WTC11 (cell line): ENCODE results near the gene MAST4.

Source experiments
- ATF3 ChIP-seq: sonication (generic); formaldehyde crosslinking; conservative IDR thresholded peaks from 2 replicates; pipeline ENCODE4 v1.8.1; 2022; ENCODE audit warnings: mild to moderate bottlenecking, missing genetic modification reagents
- CTCF ChIP-seq: fragments of 200-600 bp; IDR thresholded peaks from 2 replicates; pipeline ENCODE4 v1.8.0; 2022; ENCODE audit warnings: antibody characterized with exemption
- HMGXB4 ChIP-seq: sonication (generic); formaldehyde crosslinking; IDR thresholded peaks from 2 replicates; pipeline ENCODE4 v1.8.1; 2023; ENCODE audit warnings: mild to moderate bottlenecking, moderate library complexity, missing genetic modification reagents
- NR2C2 ChIP-seq: sonication (generic); formaldehyde crosslinking; IDR thresholded peaks from 2 replicates; pipeline ENCODE4 v1.8.0; 2022; ENCODE audit warnings: mild to moderate bottlenecking, missing genetic modification reagents
- TEAD4 ChIP-seq: sonication (generic); formaldehyde crosslinking; IDR thresholded peaks from 2 replicates; pipeline ENCODE4 v1.8.0; 2022; ENCODE audit warnings: mild to moderate bottlenecking, missing genetic modification reagents
- USF1 ChIP-seq: sonication (generic); formaldehyde crosslinking; IDR thresholded peaks from 2 replicates; pipeline ENCODE4 v1.8.0; 2022; ENCODE audit warnings: mild to moderate bottlenecking, missing genetic modification reagents

GRCh38 chr5:67182301-67182790, 586.2 kb downstream of the MAST4 start:
- no peak for TF ChIP-seq HMGXB4
- no peak for TF ChIP-seq CTCF
- no peak for TF ChIP-seq TEAD4 (CRISPR knock-in tag)
- TF ChIP-seq NR2C2 (CRISPR knock-in tag) = no peak
- no peak for TF ChIP-seq USF1 (CRISPR knock-in tag)
- TF ChIP-seq ATF3 = no peak
